Measurements from ENCODE around the gene CARD9.

The CARD9 gene

GRCh38 chr9:136358016-136358415 is 15.5 kb downstream of the CARD9 start:
- peaks cover 36% of the 10 kb centered on the region for H3K27me3 ChIP-seq (ENCODE audit: insufficient read depth, low read depth)
- H3K79me2 ChIP-seq (ENCODE audit: insufficient read depth, low read depth): no peaks in the 10 kb centered on the region
- H3K27ac ChIP-seq: no peak overlapping the region
- peaks cover 6% of the 10 kb centered on the region for H3K4me1 ChIP-seq (ENCODE audit: low read depth, poor library complexity, severe bottlenecking)
- no peak overlapping the region for H3K4me3 ChIP-seq (IDR thresholded peaks at IDR 0.05; ENCODE audit: insufficient read depth, low read depth, low read length)
- no peaks in the 10 kb centered on the region for H3K36me3 ChIP-seq (ENCODE audit: insufficient read depth)
- H3K4me2 ChIP-seq: no peak overlapping the region
- TF ChIP-seq CTCF (conservative IDR thresholded peaks at IDR 0.05; ENCODE audit: low read depth, low read length): no peak
- H3K9ac ChIP-seq: no peak overlapping the region
- no peak overlapping the region for H2AFZ ChIP-seq (ENCODE audit: low read depth)
- no peaks in the 10 kb centered on the region for H4K20me1 ChIP-seq (ENCODE audit: insufficient read depth)

GRCh38 chr9:136357202-136357725 is 16.2 kb downstream of the CARD9 start:
- Histone ChIP-seq H3K27me3 (ENCODE audit: insufficient read depth, low read depth) (peaks cover 44% of the 10 kb centered on the region), H3K4me1 (ENCODE audit: low read depth, poor library complexity, severe bottlenecking) (no peaks in the 10 kb centered on the region), H3K27ac (no peak overlapping the region), H3K79me2 (ENCODE audit: insufficient read depth, low read depth) (no peaks in the 10 kb centered on the region), H4K20me1 (ENCODE audit: insufficient read depth) (no peaks in the 10 kb centered on the region), H3K9ac (no peak overlapping the region), H3K4me2 (no peak overlapping the region), H2AFZ (ENCODE audit: low read depth) (no peak overlapping the region), H3K4me3 (IDR thresholded peaks at IDR 0.05; ENCODE audit: insufficient read depth, low read depth, low read length) (no peak overlapping the region), H3K36me3 (ENCODE audit: insufficient read depth) (no peaks in the 10 kb centered on the region)
- no peak for TF ChIP-seq CTCF (conservative IDR thresholded peaks at IDR 0.05; ENCODE audit: low read depth, low read length)

GRCh38 chr9:136355616-136356557 is 17.6 kb downstream of the CARD9 start:
- Histone ChIP-seq H3K27ac (no peak overlapping the region), H3K4me3 (IDR thresholded peaks at IDR 0.05; ENCODE audit: insufficient read depth, low read depth, low read length) (no peak overlapping the region), H4K20me1 (ENCODE audit: insufficient read depth) (no peaks in the 10 kb centered on the region), H3K4me1 (ENCODE audit: low read depth, poor library complexity, severe bottlenecking) (no peaks in the 10 kb centered on the region), H3K36me3 (ENCODE audit: insufficient read depth) (no peaks in the 10 kb centered on the region), H3K4me2 (no peak overlapping the region), H3K27me3 (ENCODE audit: insufficient read depth, low read depth) (peaks cover 52% of the 10 kb centered on the region), H3K9ac (no peak overlapping the region), H3K79me2 (ENCODE audit: insufficient read depth, low read depth) (no peaks in the 10 kb centered on the region), H2AFZ (ENCODE audit: low read depth) (no peak overlapping the region)
- TF ChIP-seq CTCF (conservative IDR thresholded peaks at IDR 0.05; ENCODE audit: low read depth, low read length): no peak

GRCh38 chr9:136354592-136355085 is 18.8 kb downstream of the CARD9 start:
- H3K4me2 ChIP-seq: no peak overlapping the region
- no peak overlapping the region for H3K27ac ChIP-seq
- no peaks in the 10 kb centered on the region for H3K4me1 ChIP-seq (ENCODE audit: low read depth, poor library complexity, severe bottlenecking)
- H4K20me1 ChIP-seq (ENCODE audit: insufficient read depth): no peaks in the 10 kb centered on the region
- no peak overlapping the region for H3K4me3 ChIP-seq (IDR thresholded peaks at IDR 0.05; ENCODE audit: insufficient read depth, low read depth, low read length)
- no peaks in the 10 kb centered on the region for H3K79me2 ChIP-seq (ENCODE audit: insufficient read depth, low read depth)
- no peaks in the 10 kb centered on the region for H3K36me3 ChIP-seq (ENCODE audit: insufficient read depth)
- no peak overlapping the region for H2AFZ ChIP-seq (ENCODE audit: low read depth)
- H3K9ac ChIP-seq: no peak overlapping the region
- TF ChIP-seq CTCF (conservative IDR thresholded peaks at IDR 0.05; ENCODE audit: low read depth, low read length): no peak
- peaks cover 64% of the 10 kb centered on the region for H3K27me3 ChIP-seq (ENCODE audit: insufficient read depth, low read depth)

Measured in KMS-11 (cell line).